DMS53 (cell line): Measurements from ENCODE around the gene TMEM126B.
A peak's percentile ranks its signal among the peaks of the same experiment; 100 is the strongest.
"Not testable (repeated sequence)": the region's sequence is repeated elsewhere in the genome, so short reads cannot be mapped to it uniquely, and the experiment has no call there.

Experiments used
- DNase-seq: peaks from one replicate; lab custom pipeline; 2025; lab: John Stamatoyannopoulos, UW

Gene TMEM126B

DNA sequence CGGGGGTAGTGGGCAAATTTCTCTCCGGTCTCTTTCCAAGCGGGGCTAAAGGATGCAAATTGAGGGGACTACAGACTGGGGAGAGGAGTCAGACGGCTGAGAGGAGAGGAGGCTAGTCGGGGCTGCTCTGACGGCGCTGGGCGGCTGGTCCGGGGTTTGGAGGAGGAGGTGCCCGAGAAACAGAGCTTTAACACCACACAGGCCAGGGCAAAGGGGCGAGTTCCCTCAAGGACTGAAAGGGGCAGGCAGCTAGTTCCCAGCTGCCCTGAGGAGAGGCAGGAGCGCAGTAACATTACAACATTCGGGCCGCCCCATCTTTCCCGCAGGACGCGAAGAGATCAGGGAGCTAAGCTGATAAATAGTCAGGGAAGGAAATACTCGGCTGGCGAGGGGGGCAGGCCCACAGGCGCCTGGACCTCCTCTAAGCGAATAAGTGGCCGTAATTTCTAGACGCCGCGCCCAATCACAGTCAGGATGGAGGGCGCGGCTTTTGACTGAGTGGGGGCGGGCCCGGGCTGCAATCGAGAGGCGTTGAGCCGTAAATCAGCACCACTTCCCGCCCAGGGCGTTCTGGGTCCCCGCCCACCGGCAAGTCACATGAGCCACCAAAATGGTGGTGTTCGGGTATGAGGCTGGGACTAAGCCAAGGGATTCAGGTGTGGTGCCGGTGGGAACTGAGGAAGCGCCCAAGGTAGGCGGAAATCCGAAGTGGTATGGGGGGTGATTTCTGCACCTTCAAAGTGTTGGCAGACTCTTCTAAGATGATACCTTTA is at the start of gene TMEM126B:
TSS of gene TMEM126B (plus strand) at position 596 of the 773 bp plus-strand sequence. CDS start at position 611, 15 bp downstream.
- DNase-seq: peak; percentile 100

DNA sequence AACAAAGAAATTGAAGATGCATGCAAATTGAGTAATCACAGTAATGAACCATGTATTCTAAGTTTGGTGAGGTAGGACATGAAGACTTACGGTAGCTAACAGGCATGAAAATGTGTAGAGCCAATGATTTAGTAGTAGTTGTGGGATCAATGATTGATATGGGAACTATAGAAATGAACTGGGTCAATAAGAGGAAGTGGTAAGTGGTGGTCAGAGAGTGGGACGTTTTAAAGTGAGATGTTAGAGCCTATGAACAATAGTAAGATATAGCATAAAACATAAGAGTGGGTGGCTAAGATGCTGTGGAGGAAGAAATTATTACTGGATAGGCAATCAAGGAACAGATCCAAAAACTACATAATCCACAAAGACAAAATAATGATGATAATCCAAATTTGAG is 46.3 kb upstream of the TMEM126B start:
- DNase-seq: no peak

DNA sequence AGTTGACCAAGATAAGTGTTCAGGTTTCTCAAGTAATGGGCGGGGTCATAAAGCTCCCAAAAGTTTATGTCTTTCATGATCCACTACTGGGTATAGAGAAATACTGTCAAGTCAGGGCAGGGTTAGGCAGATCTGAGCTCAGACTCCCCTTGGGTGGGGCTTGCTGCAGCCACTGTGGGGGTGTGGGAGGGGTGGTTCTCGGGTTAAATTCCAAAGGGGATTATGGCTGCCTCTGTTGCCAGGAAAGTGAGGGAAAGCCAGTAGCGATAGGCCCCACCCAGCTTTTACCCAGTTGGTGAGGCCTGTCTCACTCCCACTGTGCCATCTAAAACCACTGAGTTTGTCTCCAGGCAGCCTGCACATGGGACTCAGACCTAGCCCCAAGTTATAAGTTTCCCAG is 39.0 kb upstream of the TMEM126B start:
- no peak for DNase-seq

DNA sequence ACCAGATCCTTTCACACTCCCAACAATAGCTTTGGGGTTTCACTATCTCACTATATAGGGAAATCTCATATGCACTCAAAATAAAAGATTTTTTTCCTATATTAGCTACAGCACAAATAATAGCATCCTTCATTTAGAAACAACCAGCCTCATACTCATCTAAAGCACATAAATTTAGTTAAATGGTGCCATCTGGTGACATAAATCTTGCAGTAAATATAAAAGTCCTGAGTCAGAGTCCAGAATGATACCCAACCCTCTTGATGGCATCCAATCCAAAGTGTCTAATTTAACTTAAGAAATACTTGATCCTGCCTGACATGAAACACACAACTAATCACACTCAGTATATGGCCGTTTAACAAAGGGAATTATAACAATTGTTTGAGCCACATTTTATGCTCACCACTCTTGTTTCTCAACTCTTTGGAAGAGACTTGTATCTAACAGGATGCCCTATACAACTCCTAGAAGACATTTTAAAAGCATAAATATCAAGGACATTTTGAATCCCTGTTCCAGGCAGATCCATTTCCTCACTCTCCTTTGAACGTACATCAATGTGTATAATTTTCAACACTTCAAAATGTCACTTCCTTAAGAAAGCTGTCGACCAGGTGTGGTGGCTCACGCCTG is 37.4 kb upstream of the TMEM126B start:
- DNase-seq: peak; percentile 90

DNA sequence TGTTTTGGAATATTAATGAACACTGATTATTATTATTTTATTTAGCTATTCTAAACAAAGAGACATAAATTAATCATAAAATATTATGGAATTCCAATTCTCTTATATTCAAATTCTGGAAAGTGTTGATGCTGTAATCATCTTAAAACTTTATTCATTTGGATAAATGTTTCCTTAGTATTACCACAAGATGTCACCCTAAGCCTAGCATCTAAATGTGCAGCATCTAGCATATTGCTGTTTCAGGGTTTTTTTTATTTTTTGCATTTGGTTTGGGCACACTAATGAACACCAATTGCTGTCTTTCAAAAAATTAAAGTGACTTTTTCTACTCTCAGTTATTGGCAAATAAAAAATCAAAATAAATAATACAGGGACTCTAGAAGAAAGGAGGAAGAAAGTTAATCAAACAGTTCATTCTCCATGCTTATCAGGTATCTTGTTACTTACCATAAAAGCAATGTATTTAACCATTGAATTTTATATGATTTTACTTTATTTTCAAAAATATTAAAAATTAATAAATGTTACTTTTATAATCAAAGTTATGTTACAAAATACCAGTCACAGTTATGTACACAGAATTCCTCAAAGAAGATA is 33.0 kb upstream of the TMEM126B start:
- DNase-seq: peak; percentile 90

DNA sequence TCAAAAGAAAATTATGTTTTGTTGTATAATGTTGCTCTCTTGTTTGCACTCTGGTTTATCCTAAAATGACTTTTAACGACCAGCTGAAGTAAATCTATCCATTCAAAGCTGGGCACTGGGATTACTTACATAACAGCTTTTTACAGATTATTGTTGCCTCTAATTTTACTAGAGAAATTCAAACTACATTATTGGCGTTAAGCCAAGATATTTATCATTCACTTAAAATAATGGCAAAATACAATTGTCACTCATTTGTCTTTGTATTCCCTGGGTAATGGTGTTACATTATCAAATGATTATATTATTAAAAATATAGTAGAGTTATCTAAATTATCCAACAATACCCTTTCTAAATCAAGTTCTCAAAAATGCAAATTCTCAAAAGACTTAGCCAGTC is 31.5 kb upstream of the TMEM126B start:
- no peak for DNase-seq

DNA sequence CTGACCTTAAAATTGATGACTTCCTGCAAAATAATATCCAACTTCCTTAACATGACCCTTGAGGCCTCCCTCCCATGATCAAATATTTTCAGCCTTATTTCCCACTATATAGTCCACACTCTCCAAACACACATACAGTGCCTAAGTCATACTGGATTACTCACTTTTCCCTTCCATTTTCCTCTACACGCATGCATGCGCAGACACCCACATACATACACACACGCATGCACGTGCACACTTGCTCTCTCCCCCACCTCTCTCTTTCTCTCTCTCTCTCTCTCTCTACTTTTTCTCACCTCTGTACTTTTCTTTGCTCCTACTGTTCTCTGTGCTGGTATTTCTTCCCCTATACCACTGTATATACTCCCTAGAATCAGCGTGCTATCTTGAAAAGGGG is 29.3 kb upstream of the TMEM126B start:
- no peak for DNase-seq

DNA sequence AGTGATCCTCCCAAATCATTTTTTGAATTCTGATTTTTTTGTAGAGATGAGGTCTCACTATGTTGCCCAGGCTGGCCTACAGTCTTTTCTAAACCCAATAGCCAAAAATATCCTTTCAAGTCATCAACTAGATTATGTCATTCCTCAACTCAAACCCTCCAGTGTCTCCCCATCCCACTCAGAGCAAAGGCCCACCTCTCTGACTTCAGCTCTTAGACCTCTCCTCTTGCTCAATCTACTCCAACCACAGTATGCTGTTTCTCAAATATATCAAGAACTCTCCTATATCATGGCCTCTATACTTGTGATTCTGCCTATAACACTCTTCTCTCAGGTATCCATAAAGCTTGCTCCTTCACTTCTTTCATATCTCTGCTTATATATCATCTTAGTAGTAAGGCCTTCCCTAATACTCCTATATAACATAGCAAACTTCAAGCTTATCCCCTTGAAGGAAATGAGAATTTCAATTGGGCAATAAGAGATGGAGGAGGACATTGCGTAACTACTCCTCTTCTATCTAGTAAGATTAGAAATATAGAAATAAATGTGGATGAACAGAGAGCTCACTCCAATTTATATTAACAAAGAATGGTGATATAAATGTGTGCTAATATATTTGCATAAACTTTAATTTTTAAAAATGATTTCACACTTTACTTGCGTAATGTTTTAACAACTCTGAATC is 25.7 kb upstream of the TMEM126B start:
- DNase-seq: no peak

DNA sequence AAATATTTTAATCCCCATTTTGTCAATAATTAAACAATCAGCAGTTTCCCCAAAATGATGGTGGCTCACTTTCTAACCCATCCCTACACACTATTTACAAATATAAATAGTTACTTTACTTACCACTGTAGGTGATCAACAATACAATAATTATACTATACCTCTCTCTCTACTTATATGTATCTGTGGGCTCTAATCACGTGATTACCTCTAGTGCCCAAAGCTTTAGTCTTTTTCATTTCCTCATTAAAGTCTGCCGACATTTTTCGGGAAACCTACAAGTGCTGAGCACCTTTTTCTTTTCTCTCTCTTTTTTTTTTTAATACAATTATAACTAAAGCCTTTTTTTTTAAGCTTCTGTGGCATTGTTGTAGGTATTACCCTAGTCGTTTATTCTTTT is 25.2 kb upstream of the TMEM126B start:
- no peak for DNase-seq

DNA sequence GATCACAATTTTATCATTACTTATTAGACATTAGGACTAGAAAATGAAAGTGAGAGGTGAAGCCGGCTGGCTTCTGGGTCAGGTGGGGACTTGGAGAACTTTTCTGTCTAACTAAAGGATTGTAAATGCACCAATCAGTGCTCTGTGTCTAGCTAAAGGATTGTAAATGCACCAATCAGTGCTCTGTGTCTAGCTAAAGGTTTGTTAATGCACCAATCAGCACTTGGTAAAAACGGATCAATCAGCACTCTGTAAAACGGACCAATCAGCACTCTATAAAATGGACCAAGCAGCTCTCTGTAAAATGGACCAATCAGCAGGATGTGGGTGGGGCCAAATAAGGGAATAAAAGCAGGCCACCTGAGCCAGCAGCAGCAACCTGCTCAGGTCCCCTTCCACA is 22.2 kb upstream of the TMEM126B start:
- not testable (repeated sequence) for DNase-seq

DNA sequence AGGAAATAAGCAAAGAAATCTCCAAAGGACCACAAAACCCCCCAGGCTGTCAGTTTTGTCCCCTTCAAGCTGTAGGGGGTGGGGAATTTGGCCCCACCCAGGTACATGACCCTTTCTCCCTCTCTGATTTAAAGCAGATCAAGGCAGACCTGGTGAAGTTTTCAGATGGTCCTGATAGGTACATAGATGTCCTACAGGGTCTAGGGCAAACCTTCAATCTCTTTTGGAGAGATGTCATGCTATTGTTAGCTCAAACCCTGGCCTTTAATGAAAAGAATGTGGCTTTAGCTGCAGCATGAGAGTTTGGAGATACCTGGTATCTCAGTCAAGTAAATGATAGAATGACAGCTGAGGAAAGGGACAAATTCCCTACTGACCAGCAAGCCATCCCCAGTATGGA is 19.8 kb upstream of the TMEM126B start:
- not testable (repeated sequence) for DNase-seq

DNA sequence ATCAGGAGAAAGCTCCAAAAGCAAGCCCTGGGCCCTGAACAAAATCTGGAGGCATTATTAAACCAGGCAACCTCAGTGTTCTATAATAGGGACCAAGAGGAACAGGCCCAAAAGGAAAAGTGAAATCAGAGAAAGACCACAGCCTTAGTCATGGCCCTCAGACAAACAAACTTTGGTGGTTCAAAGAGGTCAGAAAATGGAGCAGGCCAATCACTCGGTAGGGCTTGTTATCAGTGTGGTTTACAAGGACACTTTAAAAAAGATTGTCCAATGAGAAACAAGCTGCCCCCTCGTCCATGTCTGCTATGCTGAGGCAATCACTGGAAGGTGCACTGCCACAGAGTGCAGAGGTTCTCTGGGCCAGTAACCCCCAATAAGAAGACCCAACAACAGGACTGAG is 19.1 kb upstream of the TMEM126B start:
- DNase-seq: not testable (repeated sequence)

DNA sequence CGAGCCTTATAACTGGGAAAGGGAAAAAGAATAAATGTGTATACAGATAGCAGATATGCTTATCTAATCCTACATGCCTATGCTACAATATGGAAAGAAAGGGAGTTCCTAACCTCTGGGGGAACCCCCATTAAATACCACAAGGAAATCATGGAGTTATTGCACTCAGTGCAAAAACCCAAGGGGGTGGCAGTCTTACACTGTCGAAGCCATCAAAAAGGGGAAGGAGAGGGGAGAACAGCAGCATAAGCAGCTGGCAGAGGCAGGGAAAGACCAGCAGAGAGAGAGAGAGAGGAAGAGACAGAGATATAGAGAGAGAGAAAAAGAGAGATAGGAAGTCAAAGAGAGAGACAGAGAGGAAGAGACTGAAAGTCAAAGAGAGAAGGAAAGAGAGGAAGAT is 16.8 kb upstream of the TMEM126B start:
- not testable (repeated sequence) for DNase-seq

DNA sequence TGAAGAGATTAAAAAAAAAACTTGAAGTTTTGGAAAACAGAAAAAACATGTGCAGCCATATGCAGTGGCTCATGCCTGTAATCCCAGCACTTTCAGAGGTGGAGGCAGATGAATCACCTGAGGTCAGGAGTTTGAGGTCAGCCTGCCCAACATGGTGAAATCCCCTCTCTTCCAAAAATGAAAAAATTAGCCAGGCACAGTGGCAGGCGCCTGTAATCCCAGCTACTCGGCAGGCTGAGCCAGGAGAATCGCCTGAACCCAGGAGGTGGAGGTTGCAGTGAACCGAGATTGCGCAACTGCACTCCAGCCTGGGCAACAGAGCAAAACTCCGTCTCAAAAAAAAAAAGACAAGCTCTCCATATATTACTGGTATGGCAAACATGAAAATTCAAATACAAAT is 8.9 kb upstream of the TMEM126B start:
- no peak for DNase-seq

DNA sequence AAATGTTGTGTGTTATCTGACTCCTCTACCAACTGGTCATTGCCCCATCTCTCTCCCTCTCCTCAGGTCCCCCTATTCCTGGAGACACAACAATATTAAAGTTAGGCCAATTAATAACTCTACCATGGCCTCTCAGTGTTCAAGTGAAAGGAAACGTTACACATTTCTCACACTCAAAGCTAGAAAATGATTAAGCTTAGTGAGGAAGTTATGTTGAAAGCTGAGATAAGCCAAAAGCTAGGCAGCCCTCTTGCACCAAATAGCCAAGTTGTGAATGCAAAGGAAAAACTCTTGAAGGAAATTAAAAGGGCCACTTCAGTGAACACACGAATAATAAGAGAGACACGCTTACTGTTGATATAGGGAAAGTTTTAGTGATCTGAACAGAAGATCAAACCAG is 8.1 kb upstream of the TMEM126B start:
- no peak for DNase-seq

DNA sequence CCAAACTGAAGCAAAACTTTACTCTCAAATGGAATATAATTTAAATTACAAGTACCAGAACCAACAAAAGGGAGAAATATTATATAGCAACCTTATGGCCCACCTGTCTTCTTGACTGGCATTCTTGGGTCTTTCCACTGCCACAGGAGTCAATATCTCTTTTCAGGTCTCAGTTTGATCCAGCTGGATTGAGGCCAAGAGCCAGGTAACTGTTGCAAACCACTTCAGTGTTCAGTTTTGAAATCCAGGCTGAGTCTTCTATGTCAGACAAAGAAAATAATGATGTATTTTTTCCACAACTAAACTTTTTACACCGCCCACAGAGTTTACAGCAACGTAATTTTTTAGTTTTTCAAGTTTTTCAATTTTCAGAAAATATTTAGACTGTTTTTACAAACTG is 1.9 kb upstream of the TMEM126B start:
- DNase-seq: peak; percentile 23

DNA sequence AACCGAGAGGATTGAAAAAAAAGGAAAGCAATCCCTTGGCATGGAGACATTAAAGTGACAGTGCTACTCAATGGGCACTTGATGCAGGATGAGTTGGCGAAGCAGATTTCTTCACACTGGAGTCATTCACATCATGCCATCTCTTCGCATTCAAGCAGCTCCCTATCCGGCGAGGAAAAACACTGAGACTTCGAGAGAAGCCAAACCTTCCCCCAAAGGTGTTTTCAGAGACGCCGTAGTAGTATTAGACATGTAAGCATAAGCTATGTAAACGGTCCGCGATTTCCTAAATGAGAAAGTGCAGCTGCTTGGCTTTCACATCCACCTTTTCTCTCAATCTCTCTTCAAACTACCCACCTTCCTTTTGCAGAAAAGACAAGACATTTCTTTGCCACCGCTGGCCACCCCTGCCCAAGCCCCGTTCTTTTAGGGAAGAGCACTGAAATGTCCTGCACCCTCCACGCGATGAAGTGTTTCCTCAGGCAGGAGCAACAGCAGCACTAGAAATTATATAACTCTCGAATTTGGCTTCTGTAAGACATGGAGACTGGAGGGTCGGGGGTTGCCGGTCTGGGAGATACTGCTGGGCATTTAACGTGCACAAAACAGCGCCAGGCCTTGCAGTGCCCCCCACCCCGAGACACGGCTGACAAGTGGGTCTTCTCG is 928 bp upstream of the TMEM126B start, which contains the start of gene DLG2:
TSS of gene DLG2 (minus strand) at position 13 of the 666 bp plus-strand sequence.
- DNase-seq: peak; percentile 74

DNA sequence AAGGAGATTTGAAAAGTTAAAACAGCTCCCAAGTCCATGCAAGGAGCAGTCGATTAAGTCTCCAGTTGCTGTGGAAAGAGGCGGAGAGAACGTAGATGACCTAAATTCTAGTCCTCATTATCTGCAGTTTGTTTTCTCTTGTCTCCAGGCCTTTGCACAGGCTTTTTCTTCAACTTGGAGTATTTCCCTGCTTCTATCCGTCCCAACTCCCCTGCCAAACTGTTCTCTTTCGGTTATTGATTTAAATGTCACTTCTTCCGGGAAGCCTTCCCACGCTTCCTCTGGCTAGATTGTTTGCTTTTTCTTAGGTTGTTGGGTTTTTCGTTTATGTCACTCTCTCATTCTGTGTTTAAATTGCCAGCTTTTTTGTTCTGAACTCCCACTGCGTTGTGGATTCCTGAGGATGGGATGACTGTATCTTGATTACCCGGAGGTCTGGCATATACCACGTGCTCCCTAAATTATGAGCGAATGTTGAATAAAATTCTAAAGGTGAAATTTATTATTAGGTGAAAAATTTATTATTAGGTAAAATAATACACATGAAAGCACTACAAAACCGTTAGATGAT is 463 bp downstream of the TMEM126B start:
- peak; percentile 77 for DNase-seq

DNA sequence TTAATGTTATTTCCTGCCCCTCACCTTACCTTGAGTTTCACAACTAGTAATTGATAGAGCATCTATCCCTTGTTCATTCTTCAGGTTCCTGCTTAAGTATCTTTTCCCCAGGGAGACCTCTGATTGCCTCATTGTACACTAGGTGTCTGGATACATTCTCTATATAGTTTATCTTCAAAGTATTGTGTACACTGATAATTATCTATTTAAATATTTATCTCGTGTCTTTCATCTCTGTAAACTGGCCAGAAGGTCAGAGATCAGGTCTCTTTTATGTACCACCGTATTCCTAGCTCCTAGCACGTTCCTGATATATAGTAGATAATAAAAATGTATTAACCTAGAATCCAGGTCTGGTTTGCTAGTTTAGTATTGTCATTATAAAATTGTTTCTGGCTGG is 6.4 kb downstream of the TMEM126B start:
- no peak for DNase-seq

DNA sequence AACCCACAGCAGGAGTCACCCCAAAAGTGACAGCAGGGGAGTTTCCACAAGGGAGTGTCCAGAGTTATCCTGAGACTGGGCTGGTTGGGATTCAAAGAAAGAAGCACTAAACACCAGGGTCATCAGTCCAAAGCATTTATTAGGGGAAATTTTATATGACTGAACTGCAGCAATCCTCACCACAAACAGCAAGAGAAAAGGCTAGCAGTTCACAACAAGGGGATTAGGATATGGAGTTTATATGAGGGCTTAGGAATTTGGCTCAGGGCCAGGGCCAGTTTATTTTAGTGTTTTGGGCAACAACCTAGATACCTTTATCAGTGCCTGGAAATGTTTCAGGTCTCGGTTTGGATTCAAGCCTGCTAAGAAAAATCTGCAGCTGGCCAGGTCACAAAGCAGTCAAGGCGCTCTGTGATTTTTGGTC is 14.8 kb downstream of the TMEM126B start:
- DNase-seq: no peak

DNA sequence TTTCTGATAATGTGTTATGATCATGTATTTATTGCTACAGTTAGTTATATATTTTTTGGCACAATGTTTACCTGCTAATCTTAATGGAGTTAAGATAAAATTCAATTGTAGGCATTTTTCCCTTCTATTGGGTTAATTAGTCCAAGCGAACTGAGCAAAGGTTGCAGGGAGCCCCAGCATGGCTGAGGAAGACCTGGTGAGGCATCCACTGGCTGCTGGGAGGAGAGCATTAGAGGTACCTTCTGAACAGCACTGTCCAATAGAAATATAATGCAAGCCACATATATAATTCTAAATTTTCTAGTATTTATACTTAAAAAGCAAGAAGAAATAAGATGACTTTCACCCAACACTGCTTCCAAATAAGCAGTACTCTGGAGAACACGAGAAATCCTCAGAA is 18.7 kb downstream of the TMEM126B start:
- peak; percentile 64 for DNase-seq
